SKM-1 (cell line): ENCODE results near the gene TMC6.
"Not testable (repeated sequence)": the region's sequence is repeated elsewhere in the genome, so short reads cannot be mapped to it uniquely, and the experiment has no call there.

Source experiments
- DNase-seq: peaks from one replicate; lab custom pipeline; 2025; ENCODE audit not compliant: unreplicated experiment; lab: John Stamatoyannopoulos, UW

TMC6 gene

GRCh38 chr17:78159575-78160158, 31.1 kb upstream of the TMC6 start:
- peak; percentile 47 for DNase-seq

GRCh38 chr17:78154903-78155811, 26.6 kb upstream of the TMC6 start:
- peak; percentile 40 for DNase-seq

DNA sequence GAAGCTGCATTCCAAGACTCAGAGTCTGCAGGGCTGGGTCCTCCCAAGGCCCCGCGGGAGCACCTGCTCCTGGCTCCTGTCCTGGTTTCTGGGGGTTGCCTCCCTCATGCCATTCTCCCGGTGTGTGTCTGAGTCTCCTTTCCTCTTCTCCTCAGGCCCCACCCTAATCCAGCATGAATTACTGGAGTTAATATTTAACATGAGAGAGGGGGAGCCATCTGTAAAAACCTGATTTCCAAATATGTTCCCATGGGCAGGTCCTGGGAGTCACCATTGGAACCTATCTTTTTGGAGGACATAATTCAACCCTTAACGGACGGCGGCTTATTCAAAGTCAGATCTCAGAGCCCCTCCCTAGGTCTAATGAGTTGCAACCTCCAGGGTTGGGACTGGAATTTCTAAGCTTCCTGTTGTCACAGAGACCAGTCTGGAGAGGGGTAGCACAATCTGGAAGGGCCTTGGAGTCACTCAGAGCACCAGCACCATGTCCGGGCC, 23.0 kb upstream of the TMC6 start:
- DNase-seq = no peak

DNA sequence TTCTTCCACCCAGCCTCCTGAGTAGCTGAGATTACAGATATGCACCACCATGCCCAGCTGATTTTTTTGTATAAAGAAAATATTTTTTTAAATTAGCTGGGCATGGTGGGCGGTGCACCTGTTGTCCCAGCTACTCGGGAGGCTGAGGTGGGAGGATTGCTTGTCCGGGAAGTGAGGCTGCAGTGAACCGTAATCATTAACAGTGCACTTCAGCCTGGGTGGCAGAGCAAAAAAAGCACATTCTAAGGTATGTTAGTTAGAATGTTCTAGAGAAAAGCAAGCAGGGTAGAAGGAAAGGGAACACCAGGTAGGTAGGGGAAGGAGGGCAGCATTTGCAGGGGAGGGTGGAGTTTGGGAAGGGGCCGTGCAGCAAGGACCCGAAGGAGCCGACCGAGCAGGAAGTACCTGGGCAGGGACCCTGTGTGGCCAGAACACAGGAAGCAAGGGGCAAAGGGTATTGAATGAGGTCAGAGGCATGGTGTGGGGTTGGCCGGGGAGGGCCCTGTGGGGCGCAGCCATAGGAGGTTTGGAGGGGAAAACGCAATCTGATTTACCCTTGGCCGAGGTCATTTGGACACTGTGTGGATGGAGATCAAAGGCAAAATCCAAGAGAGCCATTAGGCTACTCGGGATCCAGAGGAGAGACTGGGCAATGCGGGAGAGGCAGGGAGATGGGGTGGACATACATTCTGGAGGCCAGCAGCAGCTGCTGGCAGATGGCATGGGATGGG, 19.9 kb upstream of the TMC6 start:
- no peak for DNase-seq

DNA sequence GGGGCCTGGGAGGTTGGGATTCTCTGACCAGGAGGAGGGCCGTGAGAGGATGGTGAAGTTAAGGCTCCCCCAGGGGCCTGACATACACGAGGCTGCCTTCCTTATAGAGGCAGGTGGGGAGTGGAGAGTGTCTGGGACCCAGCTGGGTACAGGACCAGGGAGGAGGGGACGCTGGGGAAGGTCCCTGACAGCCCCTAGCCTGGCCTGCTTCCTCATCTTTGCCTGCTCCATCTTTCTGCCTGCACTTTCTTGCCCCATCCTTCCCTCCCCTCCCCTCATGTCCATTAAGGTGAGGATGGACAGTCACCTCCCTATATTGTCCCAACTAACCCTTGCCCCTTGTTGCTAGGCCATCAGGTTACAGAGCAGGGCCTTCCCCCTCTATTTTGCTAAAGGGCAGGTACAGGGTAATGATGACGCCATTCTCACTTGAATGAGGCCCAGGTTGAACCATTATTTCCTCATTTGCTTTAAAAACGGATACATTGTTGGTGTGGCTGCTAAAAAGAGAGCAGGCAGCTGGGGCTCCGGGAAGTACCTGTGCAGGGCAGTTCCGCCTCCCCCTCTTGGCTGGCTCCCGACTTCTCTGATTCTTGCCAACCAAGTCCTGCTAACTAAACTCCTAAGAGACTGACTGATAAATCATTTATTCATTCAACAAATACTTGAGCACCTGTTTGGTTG, 18.9 kb upstream of the TMC6 start:
- peak; percentile 45 for DNase-seq

DNA sequence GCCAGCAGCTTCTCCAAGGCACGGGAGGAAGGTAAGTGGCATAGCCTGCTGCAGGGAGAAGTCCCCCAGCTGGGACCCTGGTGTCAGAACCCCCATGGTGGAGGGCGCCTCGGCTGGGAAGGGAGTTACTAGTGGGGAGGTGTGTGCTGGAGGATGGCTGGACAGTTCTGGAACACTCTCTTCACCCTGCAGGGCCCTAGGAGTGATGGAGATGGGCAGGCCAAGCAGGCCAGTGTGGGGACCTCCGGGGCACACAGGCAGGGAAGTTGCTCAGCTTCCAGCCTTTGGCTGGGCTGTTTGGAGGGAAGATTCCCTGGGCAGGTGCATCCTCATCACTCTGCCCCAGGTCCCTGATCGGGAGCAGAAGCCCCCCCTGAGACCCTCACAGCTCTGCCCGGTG, 18.3 kb upstream of the TMC6 start:
- no peak for DNase-seq

DNA sequence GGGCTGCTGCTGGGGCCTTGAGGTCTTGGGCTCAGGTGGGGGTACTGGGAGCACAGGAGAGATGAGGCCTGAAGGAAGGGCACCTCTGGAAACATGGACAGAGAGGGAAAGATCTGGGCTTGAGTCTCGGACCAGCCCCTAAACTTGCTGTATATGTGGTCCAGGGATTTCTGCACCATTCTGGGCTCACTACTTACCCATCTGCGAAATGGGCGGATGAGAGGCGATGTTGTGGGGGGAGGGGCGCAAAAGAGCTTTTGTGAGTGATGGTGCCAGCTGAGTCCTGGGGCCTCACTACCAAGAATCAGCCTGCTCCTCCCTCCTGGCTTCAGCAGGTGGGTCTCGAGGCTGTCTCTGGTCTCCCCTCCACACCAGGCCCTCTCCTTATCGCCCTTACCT, 17.9 kb upstream of the TMC6 start:
- no peak for DNase-seq

- DNase-seq = no peak
Measured at GRCh38 chr17:78144736-78145641, 16.4 kb upstream of the TMC6 start.

- DNase-seq = peak; percentile 90
Measured at GRCh38 chr17:78144147-78144719, 15.7 kb upstream of the TMC6 start.

DNA sequence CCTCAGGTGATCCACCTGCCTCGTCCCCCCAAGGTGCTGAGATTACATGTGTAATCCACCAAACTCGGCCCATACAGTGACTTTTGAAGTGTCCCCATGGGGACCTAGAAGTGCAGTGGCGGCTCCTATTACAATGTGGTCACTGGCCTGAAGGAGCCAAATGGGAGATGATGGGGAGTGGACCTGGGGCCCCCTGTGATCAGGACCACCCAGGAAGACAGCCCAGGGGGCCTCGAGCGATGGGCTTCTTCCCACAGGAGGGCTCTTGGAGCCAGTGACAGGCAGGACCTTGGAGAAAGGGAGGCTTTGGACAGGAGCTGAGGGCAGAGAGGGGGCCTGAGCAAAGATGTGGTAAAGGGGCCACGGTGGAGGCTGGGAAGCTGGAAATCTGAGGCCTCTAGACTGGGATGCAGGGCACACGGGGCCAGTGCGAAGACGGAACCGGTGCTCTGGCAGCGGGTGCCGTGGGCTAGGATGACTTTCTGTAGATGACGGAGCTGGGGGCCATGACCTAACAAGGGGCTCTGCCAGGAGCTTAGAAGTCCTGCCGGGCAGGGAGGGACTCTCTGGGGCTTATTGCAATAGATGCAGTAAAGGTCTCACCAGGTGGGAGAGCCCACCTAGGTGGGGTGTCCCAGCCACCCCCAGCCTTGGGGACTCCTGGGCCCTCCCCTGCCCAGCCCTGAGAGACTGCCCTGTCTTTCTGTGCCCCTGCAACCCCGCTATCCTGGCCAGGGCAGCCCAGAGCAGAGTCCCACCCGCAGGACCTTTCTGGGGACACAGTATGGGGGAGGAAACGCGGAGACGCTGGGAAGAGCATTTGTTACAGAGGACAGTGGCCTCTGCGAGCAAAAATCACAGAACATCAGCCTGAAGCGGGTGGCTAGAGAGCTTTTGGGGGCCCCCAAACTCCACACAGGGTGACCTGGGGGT, 14.9 kb upstream of the TMC6 start:
- no peak for DNase-seq

DNA sequence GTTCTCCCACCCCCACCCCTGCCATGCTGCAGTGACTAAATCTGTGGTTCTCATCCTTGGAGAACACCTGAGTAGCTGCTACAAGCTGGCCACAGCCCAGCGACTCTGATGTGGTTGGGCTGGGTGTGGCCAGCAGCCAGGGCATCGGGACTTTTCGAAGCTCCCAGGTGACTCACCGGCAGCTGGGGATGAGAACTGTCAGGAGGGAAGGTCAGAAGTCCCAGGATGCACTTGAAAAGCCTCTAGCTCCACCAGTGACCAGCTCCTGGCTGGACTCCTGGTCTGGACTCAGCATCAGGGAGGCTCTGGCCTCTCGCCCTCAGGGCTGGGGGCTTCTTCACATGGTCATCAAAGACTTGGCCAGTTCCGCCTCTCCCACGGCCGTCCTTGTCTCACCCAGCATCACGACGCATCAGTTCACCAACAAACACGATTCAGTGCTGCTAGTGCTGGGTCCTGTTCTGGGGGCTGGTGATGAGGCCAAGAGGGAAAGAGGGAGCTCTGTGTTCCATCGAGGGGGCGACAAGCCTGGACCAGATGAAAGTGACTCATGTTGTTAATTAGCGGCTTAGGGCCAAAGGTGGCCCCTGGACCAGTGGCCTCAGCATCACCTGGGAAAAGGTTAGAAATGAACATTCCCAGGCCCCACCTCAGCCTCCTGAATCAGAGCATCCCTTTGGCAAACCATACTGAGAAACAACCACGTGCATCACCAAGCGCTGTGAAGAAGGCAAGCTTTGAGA, 13.7 kb upstream of the TMC6 start:
- DNase-seq = no peak

DNA sequence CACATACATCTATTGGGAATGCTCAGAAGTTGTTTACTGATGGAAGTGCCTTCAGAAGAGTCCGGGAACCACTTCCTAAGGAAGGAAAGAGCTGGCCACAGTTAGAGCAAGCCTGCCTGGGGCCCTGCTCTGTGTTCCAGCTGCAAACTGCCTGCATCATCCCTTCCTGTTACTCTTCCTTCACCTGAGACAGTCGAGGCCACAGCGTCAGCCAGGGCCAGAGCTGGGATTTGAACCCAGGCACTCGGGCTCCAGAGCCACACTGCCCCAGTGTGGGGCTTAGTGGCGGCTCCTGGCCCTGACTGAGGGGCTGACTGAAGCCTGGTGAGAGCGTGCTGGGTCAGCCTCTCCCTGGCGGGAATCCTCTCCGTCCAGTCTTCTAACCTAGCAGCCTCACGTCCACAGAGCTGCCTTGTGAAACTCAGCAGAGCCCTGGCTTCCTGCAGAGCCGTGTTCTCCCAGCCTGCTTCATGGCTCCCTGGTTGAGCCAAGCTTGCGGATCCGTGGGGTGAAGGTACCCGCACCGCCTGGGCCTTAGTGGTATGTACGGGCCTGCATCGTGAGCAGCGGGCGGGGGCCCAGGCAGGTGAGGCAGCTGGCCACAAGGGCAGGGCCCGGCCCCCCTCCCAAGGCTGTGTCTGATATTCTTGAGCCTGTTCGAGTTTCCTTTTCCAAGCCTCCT, 13.0 kb upstream of the TMC6 start:
- DNase-seq = no peak

DNA sequence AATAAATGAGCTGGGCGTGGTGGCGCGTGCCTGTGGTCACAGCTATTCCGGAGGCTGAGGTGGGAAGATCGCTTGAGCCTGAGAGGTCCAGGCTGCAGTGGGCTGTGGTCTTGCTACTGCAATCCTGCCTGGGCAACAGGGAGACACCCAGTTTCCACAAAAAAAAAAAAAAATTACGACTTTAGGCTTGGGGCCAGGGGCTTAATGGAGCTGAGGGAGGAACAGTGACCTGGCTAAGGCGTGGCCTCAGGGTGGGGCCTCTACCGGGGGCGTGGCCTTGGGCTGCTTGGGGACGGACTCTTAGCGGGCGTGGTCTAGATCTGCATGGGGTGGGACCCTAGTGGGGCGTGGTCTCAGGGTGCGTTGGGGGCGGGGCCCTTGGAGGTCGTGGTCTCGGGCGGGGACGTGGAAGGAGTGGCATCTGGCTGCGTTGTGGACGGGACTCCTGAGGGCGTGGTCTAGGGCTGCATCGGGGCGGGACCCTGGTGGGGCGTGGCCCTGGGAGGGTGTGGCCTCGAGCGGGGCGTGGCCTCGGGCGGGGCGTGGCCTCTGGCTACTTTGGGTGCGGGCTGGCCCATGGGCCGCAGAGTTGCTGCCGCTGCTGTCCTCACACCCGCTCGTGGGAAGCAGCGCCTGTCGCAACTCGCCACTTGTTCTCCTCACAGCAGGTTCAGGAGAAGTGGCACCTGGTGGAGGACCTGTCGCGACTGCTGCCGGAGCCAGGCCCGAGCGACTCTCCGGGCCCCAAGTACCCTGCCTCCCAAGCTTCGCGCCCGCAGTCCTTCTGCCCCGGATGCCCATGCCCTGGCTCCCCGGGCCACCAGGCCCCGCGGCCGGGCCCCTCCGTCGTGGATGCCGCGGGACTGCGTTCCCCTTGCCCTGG, 11.9 kb upstream of the TMC6 start:
- DNase-seq = peak; percentile 88

GRCh38 chr17:78139861-78140168, 11.3 kb upstream of the TMC6 start:
- DNase-seq = not testable (repeated sequence)

DNA sequence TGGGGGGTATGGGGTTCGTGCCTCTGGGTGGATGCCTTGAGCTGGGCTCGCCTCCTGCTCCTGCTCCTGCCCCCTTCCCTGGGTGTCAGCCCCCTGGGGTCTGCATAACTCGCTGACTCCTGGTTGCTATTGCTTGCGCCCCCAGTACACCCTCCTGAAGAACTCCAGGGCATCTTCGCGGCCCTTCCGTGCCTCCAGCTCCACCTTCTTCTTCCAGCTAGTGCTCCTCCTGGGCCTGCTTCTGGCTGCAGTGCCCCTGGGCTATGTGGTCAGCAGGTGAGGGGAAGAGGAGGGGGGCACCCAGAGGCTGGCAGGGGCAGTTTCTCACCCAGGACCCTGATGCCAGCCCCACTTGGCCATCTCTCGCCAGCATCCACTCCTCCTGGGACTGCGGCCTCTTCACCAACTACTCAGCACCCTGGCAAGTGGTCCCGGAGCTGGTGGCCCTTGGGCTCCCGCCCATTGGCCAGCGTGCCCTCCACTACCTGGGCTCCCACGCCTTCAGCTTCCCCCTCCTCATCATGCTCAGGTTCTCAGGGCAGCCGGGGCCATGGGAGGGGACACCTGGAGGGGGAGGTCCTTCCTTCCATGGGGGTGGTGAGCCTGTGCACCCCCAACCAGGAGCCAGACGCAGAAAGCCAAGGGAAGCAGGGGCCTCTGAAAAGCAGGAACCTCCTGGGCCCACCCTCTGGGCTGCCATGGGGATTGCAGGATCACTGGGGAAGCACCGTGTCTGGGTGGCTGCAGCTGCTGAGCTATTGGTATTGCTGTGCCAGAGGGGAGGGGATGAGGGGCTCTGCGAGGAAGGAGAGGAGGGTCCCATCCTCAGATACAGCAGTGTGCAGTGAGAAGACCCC, 9.9 kb upstream of the TMC6 start:
- no peak for DNase-seq
